Measurements from ENCODE around the gene ANKRD11. TPM values are rescaled to one million over a fixed set of nuclear protein-coding genes. Genes with fewer than 3 reads are reported as not detected.

Gene ANKRD11
- total and polyA plus RNA-seq, 2 donors (not counting 3 experiments of a cell fraction or from before 2014, with no cell fraction given): 55.8 to 191 TPM

- intact Hi-C loops (cut with micrococcal nuclease): no loop called here
Observed at GRCh38 chr16:89371386-89371785, 119.0 kb downstream of the ANKRD11 start.

More at GRCh38 chr16:89371386-89371785, 119.0 kb downstream of the ANKRD11 start:
- dilution Hi-C loops (cut with MboI; ENCODE audit: extremely low pct_ligation_motif_present, low sequenced_read_pairs): no loop called here
- DNase-seq (ENCODE audit: low read depth, low spot score) (no peak), FAIRE-seq (no peak)
- Histone ChIP-seq H3K9me1 (replicated peaks; ENCODE audit: control insufficient read depth, extremely low read depth, insufficient read depth, low read length) (no peaks in the 10 kb centered on the region), H3K4me3 (replicated peaks in 1 of 3; ENCODE audit: insufficient read depth in 1 of 3, low read depth in 1 of 3, low read length in 3 of 3) (no peak overlapping the region), H3K27me3 (ENCODE audit: control insufficient read depth in 2 of 2, insufficient read depth in 2 of 2, low read length in 2 of 2) (no peaks in the 10 kb centered on the region), H3K9me3 (replicated peaks; ENCODE audit: control insufficient read depth, insufficient read depth, low read length) (no peaks in the 10 kb centered on the region), H3K36me3 (ENCODE audit: control insufficient read depth in 2 of 2, extremely low read depth in 1 of 2, insufficient read depth in 2 of 2, low read length in 2 of 2) (peaks cover 0 to 2% of the 10 kb centered on the region in 2 experiments), H3K27ac (ENCODE audit: insufficient read depth, low read depth, low read length) (no peak overlapping the region), H3K4me2 (ENCODE audit: insufficient read depth, low read length) (no peak overlapping the region), H3K9ac (replicated peaks; ENCODE audit: extremely low read depth, insufficient read depth, low read length) (no peak overlapping the region), H3K79me2 (ENCODE audit: control insufficient read depth, insufficient read depth, low read length) (peaks cover 100% of the 10 kb centered on the region), H4K20me1 (replicated peaks; ENCODE audit: control insufficient read depth, extremely low read depth, insufficient read depth, low read length) (peaks cover 10% of the 10 kb centered on the region), H3K4me1 (ENCODE audit: control insufficient read depth, extremely low read depth, insufficient read depth, low read length) (peaks cover 4% of the 10 kb centered on the region), H2AFZ (ENCODE audit: low read depth, low read length) (no peak overlapping the region)
- ChIA-PET POLR2A (no interaction called here), CTCF (no interaction called here)
- TF ChIP-seq GATA2 (IDR thresholded peaks at IDR 0.05; ENCODE audit: insufficient read depth, insufficient read length, low read depth, low read length): no peak
- no peak for TF ChIP-seq MAX (IDR thresholded peaks at IDR 0.05; ENCODE audit: insufficient read depth, insufficient read length)
- TF ChIP-seq POLR2AphosphoS5 (IDR thresholded peaks at IDR 0.05; ENCODE audit: insufficient read depth, low read depth, low read length): no peak
- no peak for TF ChIP-seq FOS (IDR thresholded peaks at IDR 0.05; ENCODE audit: borderline replicate concordance, insufficient read depth, low read length)
- no peak for TF ChIP-seq MYC (IDR thresholded peaks at IDR 0.05; ENCODE audit: low read depth, low read length)
- no peak for TF ChIP-seq EZH2 (IDR thresholded peaks at IDR 0.05; ENCODE audit: borderline replicate concordance, low read depth, low read length, severe bottlenecking)
- TF ChIP-seq POLR2A (IDR thresholded peaks at IDR 0.05; ENCODE audit: low read depth, low read length): no peak
- TF ChIP-seq CTCF (IDR thresholded peaks at IDR 0.05; ENCODE audit: extremely low read depth in 1 of 2, insufficient read depth in 1 of 2, low read depth in 1 of 2, low read length in 2 of 2): no peak
- TF ChIP-seq JUN (IDR thresholded peaks at IDR 0.05; ENCODE audit: borderline replicate concordance, insufficient read depth, insufficient read length, low read depth): no peak
- no TSS peak for BruUV-seq (replicated peaks)
